ENCODE results near the gene KLHL29. TPM values are rescaled to one million over a fixed set of nuclear protein-coding genes. Genes with fewer than 3 reads are reported as not detected.

The KLHL29 gene
- total RNA-seq, 2 experiments from 2014 or later, result 4.1 to 4.4 TPM

DNA sequence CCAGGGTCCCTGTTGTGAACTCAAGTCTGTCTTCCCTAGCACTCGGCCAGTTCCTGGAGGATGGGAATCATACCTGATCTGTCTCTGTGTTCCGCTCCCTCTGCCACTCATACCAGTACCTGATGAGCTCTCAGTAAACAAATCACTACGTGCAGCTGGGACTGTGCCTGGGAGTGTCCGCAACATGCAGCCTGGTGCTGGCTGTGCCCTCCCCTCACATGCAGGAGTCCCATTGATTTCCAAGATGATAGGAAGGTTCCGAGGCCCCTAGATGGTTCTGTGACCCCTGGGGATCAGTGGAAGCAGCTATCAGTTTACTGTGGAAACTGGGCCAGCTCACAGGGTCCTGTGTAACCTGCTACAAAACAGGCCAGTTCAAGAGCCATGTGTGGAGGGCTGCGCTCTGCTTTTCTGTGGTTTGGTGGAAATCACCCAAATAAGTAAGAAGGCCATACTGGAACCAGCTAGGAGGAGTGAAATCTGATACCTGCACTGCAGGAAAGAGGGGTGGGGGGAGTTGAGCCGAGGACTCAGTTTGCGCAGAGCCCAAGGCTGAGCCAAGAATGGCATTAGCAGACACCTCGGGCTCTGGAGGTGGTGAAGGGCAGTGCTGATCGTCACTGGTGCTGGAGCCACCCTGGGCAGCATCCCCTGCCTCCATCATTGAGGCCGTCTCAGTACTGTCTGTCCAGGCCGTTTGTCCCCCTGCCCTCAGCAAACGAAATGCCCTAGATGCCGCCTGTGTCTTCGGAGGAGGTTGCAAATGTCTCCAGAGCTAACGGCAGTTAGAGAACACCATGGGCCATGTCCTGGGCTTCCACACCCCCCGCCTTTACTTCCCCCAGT lies 93.3 kb downstream of the KLHL29 start:
- Mint-ChIP-seq H3K27me3 (ENCODE audit: low read depth) (peaks cover 51% of the 10 kb centered on the region), H3K4me3 (no peak overlapping the region), H3K27ac (no peak overlapping the region), H3K36me3 (ENCODE audit: low read depth) (no peaks in the 10 kb centered on the region), H3K4me1 (ENCODE audit: low read depth) (peaks cover 4% of the 10 kb centered on the region), H3K9me3 (ENCODE audit: insufficient read depth) (no peaks in the 10 kb centered on the region)
- CTCF ChIA-PET, result no interaction called here
- no peak for ATAC-seq
- POLR2A ChIA-PET, result no interaction called here
- DNase-seq, result no peak

- Mint-ChIP-seq H3K27ac (no peak overlapping the region), H3K4me1 (ENCODE audit: low read depth) (peaks cover 4% of the 10 kb centered on the region), H3K4me3 (no peak overlapping the region), H3K36me3 (ENCODE audit: low read depth) (no peaks in the 10 kb centered on the region), H3K27me3 (ENCODE audit: low read depth) (peaks cover 50% of the 10 kb centered on the region), H3K9me3 (ENCODE audit: insufficient read depth) (no peaks in the 10 kb centered on the region)
- DNase-seq (no peak), ATAC-seq (no peak)
- ChIA-PET POLR2A (no interaction called here), CTCF (no interaction called here)
Observed at GRCh38 chr2:23478933-23479683, 94.1 kb downstream of the KLHL29 start.

DNA sequence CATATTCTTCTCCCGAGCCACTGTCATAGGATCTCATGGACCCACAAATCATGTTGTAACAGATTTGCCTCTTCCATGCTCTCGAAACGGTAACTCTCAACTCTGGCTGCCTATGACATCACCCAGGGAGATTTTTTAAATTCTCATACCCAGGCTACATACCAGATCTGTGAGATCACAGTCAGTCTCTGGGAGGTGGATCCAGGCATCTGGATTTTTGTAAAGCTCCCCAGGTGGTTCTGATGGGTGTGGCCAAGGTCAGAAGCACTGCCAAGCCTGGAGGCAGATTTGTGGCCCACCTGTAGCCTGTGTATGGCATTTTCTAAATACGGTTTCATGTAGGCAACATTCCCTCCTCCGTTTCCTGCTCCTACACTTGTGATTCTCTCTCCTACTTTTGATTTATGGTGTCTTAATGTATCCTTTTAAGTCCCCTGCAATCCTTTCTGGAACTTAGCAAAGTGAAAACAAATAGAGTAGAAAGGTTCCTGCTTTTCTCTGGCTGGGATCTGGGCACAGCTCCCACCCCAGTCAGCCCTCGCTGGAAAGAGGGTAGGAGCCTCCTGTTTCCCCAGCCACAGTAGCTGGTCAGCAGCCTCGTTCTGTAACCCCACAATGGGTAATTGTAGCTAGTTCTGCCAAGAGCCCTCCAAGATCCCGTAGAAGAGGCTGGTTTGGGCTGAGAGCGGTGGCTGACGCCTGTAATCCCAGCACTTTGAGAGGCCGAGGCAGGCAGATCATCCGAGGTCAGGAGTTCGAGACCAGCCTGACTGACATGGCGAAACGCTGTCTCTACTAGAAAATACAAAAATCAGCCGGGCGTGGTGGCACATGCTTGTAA lies 96.2 kb downstream of the KLHL29 start:
- ATAC-seq (no peak), DNase-seq (no peak)
- H3K4me1 Mint-ChIP-seq (ENCODE audit: low read depth), result no peaks in the 10 kb centered on the region
- H3K27ac Mint-ChIP-seq, result no peak overlapping the region
- H3K27me3 Mint-ChIP-seq (ENCODE audit: low read depth), result peaks cover 51% of the 10 kb centered on the region
- CTCF ChIA-PET, result no interaction called here
- H3K4me3 Mint-ChIP-seq, result no peak overlapping the region
- POLR2A ChIA-PET, result no interaction called here
- no peaks in the 10 kb centered on the region for H3K36me3 Mint-ChIP-seq (ENCODE audit: low read depth)
- no peaks in the 10 kb centered on the region for H3K9me3 Mint-ChIP-seq (ENCODE audit: insufficient read depth)

DNA sequence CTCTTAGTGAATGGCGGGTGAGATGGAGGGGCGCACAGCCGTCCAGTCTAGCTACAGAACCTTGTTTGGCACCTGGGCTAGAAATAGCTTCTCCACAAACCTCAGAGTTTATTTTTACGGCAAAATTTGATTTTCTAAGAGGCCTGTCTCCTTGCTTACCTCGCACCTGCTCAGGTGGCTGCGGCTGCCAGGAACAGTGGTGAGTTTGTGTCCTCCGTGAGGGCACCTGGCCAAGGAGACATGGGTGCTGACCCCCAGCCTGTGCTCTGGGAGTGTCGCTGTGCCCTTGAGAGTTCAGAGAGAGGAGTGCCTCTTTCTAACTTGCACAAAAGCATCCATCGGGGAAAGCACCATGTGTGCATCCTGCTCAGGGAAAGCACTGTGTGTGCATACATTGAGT lies 97.2 kb downstream of the KLHL29 start:
- no peak for DNase-seq
- H3K9me3 Mint-ChIP-seq (ENCODE audit: insufficient read depth), result no peaks in the 10 kb centered on the region
- H3K4me1 Mint-ChIP-seq (ENCODE audit: low read depth), result peaks cover 6% of the 10 kb centered on the region
- H3K36me3 Mint-ChIP-seq (ENCODE audit: low read depth), result no peaks in the 10 kb centered on the region
- H3K4me3 Mint-ChIP-seq, result no peak overlapping the region
- ATAC-seq, result no peak
- no peak overlapping the region for H3K27ac Mint-ChIP-seq
- H3K27me3 Mint-ChIP-seq (ENCODE audit: low read depth), result peaks cover 54% of the 10 kb centered on the region
- ChIA-PET CTCF (no interaction called here), POLR2A (no interaction called here)

GRCh38 chr2:23482607-23483006 lies 97.6 kb downstream of the KLHL29 start:
- H3K36me3 Mint-ChIP-seq (ENCODE audit: low read depth), result no peaks in the 10 kb centered on the region
- peaks cover 54% of the 10 kb centered on the region for H3K27me3 Mint-ChIP-seq (ENCODE audit: low read depth)
- ChIA-PET POLR2A (no interaction called here), CTCF (no interaction called here)
- no peak for DNase-seq
- no peak for ATAC-seq
- no peak overlapping the region for H3K27ac Mint-ChIP-seq
- peaks cover 10% of the 10 kb centered on the region for H3K4me1 Mint-ChIP-seq (ENCODE audit: low read depth)
- H3K4me3 Mint-ChIP-seq, result no peak overlapping the region
- H3K9me3 Mint-ChIP-seq (ENCODE audit: insufficient read depth), result no peaks in the 10 kb centered on the region

- Mint-ChIP-seq H3K36me3 (ENCODE audit: low read depth) (no peaks in the 10 kb centered on the region), H3K27ac (no peak overlapping the region), H3K9me3 (ENCODE audit: insufficient read depth) (no peaks in the 10 kb centered on the region), H3K4me3 (no peak overlapping the region), H3K27me3 (ENCODE audit: low read depth) (peaks cover 48% of the 10 kb centered on the region), H3K4me1 (ENCODE audit: low read depth) (peaks cover 22% of the 10 kb centered on the region)
- no peak for ATAC-seq
- ChIA-PET CTCF (no interaction called here), POLR2A (no interaction called here)
- DNase-seq, result no peak
Observed at GRCh38 chr2:23483791-23484190, 98.8 kb downstream of the KLHL29 start.

GRCh38 chr2:23484275-23484674 lies 99.3 kb downstream of the KLHL29 start:
- Mint-ChIP-seq H3K4me1 (ENCODE audit: low read depth) (peaks cover 26% of the 10 kb centered on the region), H3K27ac (no peak overlapping the region), H3K27me3 (ENCODE audit: low read depth) (peaks cover 45% of the 10 kb centered on the region), H3K4me3 (no peak overlapping the region), H3K36me3 (ENCODE audit: low read depth) (no peaks in the 10 kb centered on the region), H3K9me3 (ENCODE audit: insufficient read depth) (no peaks in the 10 kb centered on the region)
- ChIA-PET CTCF (no interaction called here), POLR2A (no interaction called here)
- ATAC-seq, result no peak
- no peak for DNase-seq

- Mint-ChIP-seq H3K36me3 (ENCODE audit: low read depth) (no peaks in the 10 kb centered on the region), H3K4me3 (no peak overlapping the region), H3K27ac (no peak overlapping the region), H3K9me3 (ENCODE audit: insufficient read depth) (no peaks in the 10 kb centered on the region), H3K4me1 (ENCODE audit: low read depth) (peaks cover 31% of the 10 kb centered on the region), H3K27me3 (ENCODE audit: low read depth) (peaks cover 41% of the 10 kb centered on the region)
- ChIA-PET CTCF (no interaction called here), POLR2A (no interaction called here)
- no peak for ATAC-seq
- DNase-seq, result no peak
Observed at GRCh38 chr2:23484767-23485166, 99.8 kb downstream of the KLHL29 start.

GRCh38 chr2:23485261-23485660 lies 100.3 kb downstream of the KLHL29 start:
- DNase-seq, result no peak
- no peak for ATAC-seq
- POLR2A ChIA-PET, result no interaction called here
- H3K4me3 Mint-ChIP-seq, result no peak overlapping the region
- no peak overlapping the region for H3K27ac Mint-ChIP-seq
- peaks cover 36% of the 10 kb centered on the region for H3K4me1 Mint-ChIP-seq (ENCODE audit: low read depth)
- CTCF ChIA-PET, result no interaction called here
- H3K27me3 Mint-ChIP-seq (ENCODE audit: low read depth), result peaks cover 38% of the 10 kb centered on the region
- no peaks in the 10 kb centered on the region for H3K9me3 Mint-ChIP-seq (ENCODE audit: insufficient read depth)
- no peaks in the 10 kb centered on the region for H3K36me3 Mint-ChIP-seq (ENCODE audit: low read depth)

DNA sequence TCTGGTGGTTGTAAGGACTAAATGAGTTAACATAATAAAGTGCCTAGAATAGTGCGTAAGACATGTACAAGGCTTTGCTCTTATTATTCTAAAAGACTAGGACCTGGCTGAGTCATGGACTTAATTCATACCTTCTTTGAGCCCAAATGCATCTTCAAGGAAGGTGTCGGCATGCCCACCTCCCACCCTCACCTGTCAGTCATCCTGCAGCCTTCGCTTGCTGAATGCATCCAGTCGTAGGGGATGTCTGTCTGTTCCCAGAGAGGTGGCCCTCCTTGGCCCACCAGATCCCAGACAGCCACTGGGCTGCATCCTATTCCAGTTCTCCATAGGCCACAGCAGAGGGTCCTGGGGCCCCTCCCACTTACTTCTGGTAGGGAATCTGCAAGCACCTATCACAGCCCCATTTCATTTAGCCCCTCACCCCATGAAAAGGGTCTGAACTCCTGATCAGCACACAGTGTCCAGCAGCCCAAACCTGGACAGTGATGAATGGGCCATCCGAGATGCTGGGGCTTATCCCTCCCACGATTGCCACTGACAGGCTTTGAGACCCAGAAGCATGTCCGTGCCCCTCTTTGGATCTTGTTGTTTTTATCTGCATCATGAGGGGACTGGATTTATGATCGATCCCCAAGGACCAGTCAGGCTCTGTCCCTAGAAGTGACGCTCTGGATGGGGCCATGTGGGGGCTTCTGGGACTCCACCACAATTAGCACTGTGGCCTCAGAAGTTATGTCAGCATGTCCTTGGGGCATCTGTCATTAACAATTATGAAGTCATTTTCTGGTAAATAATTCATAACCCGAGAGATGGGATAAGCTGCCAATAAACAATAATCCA lies 101.1 kb downstream of the KLHL29 start:
- no peak for DNase-seq
- Mint-ChIP-seq H3K27me3 (ENCODE audit: low read depth) (peaks cover 32% of the 10 kb centered on the region), H3K36me3 (ENCODE audit: low read depth) (no peaks in the 10 kb centered on the region), H3K4me3 (no peak overlapping the region), H3K4me1 (ENCODE audit: low read depth) (peaks cover 44% of the 10 kb centered on the region), H3K9me3 (ENCODE audit: insufficient read depth) (no peaks in the 10 kb centered on the region), H3K27ac (no peak overlapping the region)
- ChIA-PET CTCF (no interaction called here), POLR2A (no interaction called here)
- no peak for ATAC-seq

DNA sequence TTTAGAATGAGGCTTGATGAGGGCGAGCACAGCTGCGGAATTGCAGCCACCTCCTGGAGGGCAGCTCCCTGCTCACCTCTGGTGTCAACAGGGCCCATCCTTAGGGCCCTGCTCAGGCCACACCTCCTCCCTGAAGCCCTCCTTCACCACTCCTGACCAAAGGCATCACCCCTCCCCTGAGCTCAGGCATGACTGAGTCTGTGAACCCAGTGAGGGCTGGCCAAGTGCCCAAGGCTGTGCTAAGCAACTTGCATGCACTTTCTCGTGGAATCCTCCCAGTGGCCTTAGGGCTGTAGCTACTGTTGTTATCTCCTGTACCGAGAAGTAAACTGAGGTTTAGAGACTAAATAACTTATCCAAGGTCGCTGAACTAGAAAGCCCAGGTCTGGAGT lies 101.7 kb downstream of the KLHL29 start:
- ATAC-seq (no peak), DNase-seq (no peak)
- H3K4me3 Mint-ChIP-seq, result no peak overlapping the region
- peaks cover 50% of the 10 kb centered on the region for H3K4me1 Mint-ChIP-seq (ENCODE audit: low read depth)
- H3K27me3 Mint-ChIP-seq (ENCODE audit: low read depth), result peaks cover 29% of the 10 kb centered on the region
- POLR2A ChIA-PET, result no interaction called here
- no peaks in the 10 kb centered on the region for H3K9me3 Mint-ChIP-seq (ENCODE audit: insufficient read depth)
- H3K36me3 Mint-ChIP-seq (ENCODE audit: low read depth), result no peaks in the 10 kb centered on the region
- CTCF ChIA-PET, result no interaction called here
- no peak overlapping the region for H3K27ac Mint-ChIP-seq
